Sigmoid colon (tissue), 4 donors: Measurements from ENCODE around the gene STAMBP.

Source experiments
- CTCF ChIP-seq, 4 experiments: fragments of 450-650 bp in 3 of 4; fragments of 200-600 bp in 1 of 4; IDR thresholded peaks; one replicate each; pipeline ENCODE4 v1.5.1; 2016 to 2019; ENCODE audit warnings: antibody characterized with exemption in 4 of 4, mild to moderate bottlenecking in 3 of 4, moderate library complexity in 2 of 4
- POLR2AphosphoS5 ChIP-seq, 4 donors: sonication (generic); formaldehyde crosslinking; IDR thresholded peaks; one replicate each; pipeline ENCODE4 v1.6.1; 2017; ENCODE audit warnings: antibody characterized with exemption in 4 of 4

GRCh38 chr2:73836141-73836943 is 7.6 kb downstream of the STAMBP start:
- TF ChIP-seq POLR2AphosphoS5 (IDR thresholded peaks at IDR 0.05) (peak in 2 of 4 donors; percentile 8 to 24), CTCF (IDR thresholded peaks at IDR 0.05) (no peak)
